Osteoblast (primary cell): ENCODE data around the gene MUTYH. TPM values are rescaled to one million over a fixed set of nuclear protein-coding genes. Genes with fewer than 3 reads are reported as not detected.
"Not testable (repeated sequence)": the region's sequence is repeated elsewhere in the genome, so short reads cannot be mapped to it uniquely, and the experiment has no call there.

Experiments used
- DNase-seq: peaks from one replicate; pipeline ENCODE4 v3.0.0; 2011; ENCODE audit warnings: low spot score, mixed read lengths; ENCODE audit not compliant: insufficient read length; ENCODE audit errors: missing footprints
- H2AFZ ChIP-seq: 2 replicates; pipeline ENCODE4 v1.6.0; 2011; ENCODE audit warnings: mild to moderate bottlenecking, low read length
- H3K27ac ChIP-seq: 2 replicates; pipeline ENCODE4 v1.5.1; 2011; ENCODE audit warnings: mild to moderate bottlenecking, low read depth, low read length, moderate library complexity
- H3K27me3 ChIP-seq: 2 replicates; pipeline ENCODE4 v1.6.0; 2012; ENCODE audit warnings: mild to moderate bottlenecking, control low read depth, inconsistent platforms, low read length, moderate library complexity; ENCODE audit not compliant: insufficient read depth
- H3K36me3 ChIP-seq: 2 replicates; pipeline ENCODE4 v1.5.1; 2011; ENCODE audit warnings: mild to moderate bottlenecking, low read length, control low read depth, moderate library complexity; ENCODE audit not compliant: insufficient read depth
- H3K4me1 ChIP-seq: 2 replicates; pipeline ENCODE4 v1.5.1; 2011; ENCODE audit warnings: mild to moderate bottlenecking, low read length, control low read depth, moderate library complexity; ENCODE audit not compliant: insufficient read depth
- H3K4me2 ChIP-seq: 2 replicates; pipeline ENCODE4 v1.6.0; 2011; ENCODE audit warnings: mild to moderate bottlenecking, low read length; ENCODE audit not compliant: insufficient read depth
- H3K4me3 ChIP-seq: fragments of 200-600 bp; sonication (generic); 3 replicates; pipeline ENCODE4 v1.5.1; 2012; ENCODE audit warnings: mild to moderate bottlenecking, low read length, inconsistent platforms; ENCODE audit not compliant: insufficient read depth
- H3K79me2 ChIP-seq: 2 replicates; pipeline ENCODE4 v1.6.0; 2012; ENCODE audit warnings: mild to moderate bottlenecking, low read length, control low read depth, inconsistent platforms; ENCODE audit not compliant: insufficient read depth
- H3K9me3 ChIP-seq: 2 replicates; pipeline ENCODE4 v1.5.1; 2011; ENCODE audit warnings: low read depth, low read length, control low read depth
- H4K20me1 ChIP-seq: 2 replicates; pipeline ENCODE4 v1.6.0; 2012; ENCODE audit warnings: mild to moderate bottlenecking, low read length, control low read depth; ENCODE audit not compliant: insufficient read depth
- CTCF ChIP-seq: IDR thresholded peaks from 2 replicates; pipeline ENCODE4 v1.5.1; 2011; ENCODE audit warnings: mild to moderate bottlenecking, low read depth, low read length, moderate library complexity; ENCODE audit errors: extremely low read depth
- total RNA-seq: library from RNA; depleted of rRNA; stranded (reverse); fragments of >200 nt; gene quantifications from 2 replicates; pipeline ENCODE4 v1.2.3, GENCODE V29; 2012

MUTYH gene
- total RNA-seq, 1 donor, result 14.1 TPM

- Histone ChIP-seq H4K20me1 (no peaks in the 10 kb centered on the region), H3K79me2 (no peaks in the 10 kb centered on the region), H3K4me3 (no peak overlapping the region), H3K36me3 (no peaks in the 10 kb centered on the region), H3K4me2 (no peak overlapping the region), H2AFZ (no peak overlapping the region), H3K9me3 (no peaks in the 10 kb centered on the region), H3K27me3 (no peaks in the 10 kb centered on the region), H3K27ac (no peak overlapping the region), H3K4me1 (peaks cover 2% of the 10 kb centered on the region)
- no peak for DNase-seq
- TF ChIP-seq CTCF, result no peak
Measured at GRCh38 chr1:45299296-45299695, 40.9 kb downstream of the MUTYH start.

GRCh38 chr1:45297666-45298356, 42.4 kb downstream of the MUTYH start:
- H3K36me3 ChIP-seq, result no peaks in the 10 kb centered on the region
- H3K79me2 ChIP-seq, result no peaks in the 10 kb centered on the region
- TF ChIP-seq CTCF, result no peak
- no peaks in the 10 kb centered on the region for H3K27me3 ChIP-seq
- no peaks in the 10 kb centered on the region for H4K20me1 ChIP-seq
- DNase-seq, result no peak
- no peak overlapping the region for H3K27ac ChIP-seq
- H3K4me3 ChIP-seq, result no peak overlapping the region
- H3K4me2 ChIP-seq, result no peak overlapping the region
- no peaks in the 10 kb centered on the region for H3K4me1 ChIP-seq
- no peaks in the 10 kb centered on the region for H3K9me3 ChIP-seq
- no peak overlapping the region for H2AFZ ChIP-seq

DNA sequence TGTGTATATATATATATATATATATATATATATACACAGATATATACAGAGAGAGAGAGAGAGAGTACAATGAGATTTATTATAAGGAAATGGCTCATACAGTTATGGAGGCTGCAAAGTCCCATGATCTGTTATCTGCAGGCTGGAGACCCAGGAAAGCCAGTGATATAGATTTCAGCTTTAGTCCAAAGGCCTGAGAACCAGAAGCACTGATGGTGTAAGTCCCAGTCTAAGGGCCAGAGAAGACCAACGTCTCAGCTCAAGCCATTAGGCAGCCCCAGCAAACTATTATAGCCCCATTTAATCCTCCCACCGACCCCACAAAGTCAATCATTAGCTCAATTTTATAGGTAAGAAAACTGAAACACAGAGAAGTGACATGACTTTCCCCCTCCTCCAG, 48.5 kb downstream of the MUTYH start:
- H3K36me3 ChIP-seq, result no peaks in the 10 kb centered on the region
- H3K4me3 ChIP-seq, result no peak overlapping the region
- no peaks in the 10 kb centered on the region for H3K4me1 ChIP-seq
- H3K79me2 ChIP-seq, result no peaks in the 10 kb centered on the region
- DNase-seq, result no peak
- H3K27me3 ChIP-seq, result no peaks in the 10 kb centered on the region
- TF ChIP-seq CTCF, result no peak
- H3K27ac ChIP-seq, result no peak overlapping the region
- no peak overlapping the region for H3K4me2 ChIP-seq
- H3K9me3 ChIP-seq, result no peaks in the 10 kb centered on the region
- no peak overlapping the region for H2AFZ ChIP-seq
- no peaks in the 10 kb centered on the region for H4K20me1 ChIP-seq

GRCh38 chr1:45291002-45291401, 49.2 kb downstream of the MUTYH start:
- not testable (repeated sequence) for H3K4me3 ChIP-seq, DNase-seq, H3K27me3 ChIP-seq, H3K4me2 ChIP-seq, H4K20me1 ChIP-seq, H2AFZ ChIP-seq, H3K27ac ChIP-seq, H3K79me2 ChIP-seq, H3K9me3 ChIP-seq, H3K36me3 ChIP-seq, H3K4me1 ChIP-seq

DNA sequence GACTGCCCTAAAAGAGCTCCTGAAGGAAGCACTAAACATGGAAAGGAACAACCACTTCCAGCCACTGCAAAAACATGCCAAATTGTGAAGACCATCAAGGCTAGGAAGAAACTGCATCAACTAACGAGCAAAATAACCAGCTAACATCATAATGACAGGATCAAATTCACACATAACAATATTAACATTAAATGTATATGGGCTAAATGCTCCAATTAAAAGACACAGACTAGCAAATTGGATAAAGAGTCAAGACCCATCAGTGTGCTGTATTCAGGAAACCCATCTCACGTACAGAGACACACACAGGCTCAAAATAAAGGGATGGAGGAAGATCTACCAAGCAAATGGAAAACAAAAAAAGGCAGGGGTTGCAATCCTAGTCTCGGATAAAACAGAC, 53.7 kb downstream of the MUTYH start:
- not testable (repeated sequence) for H3K27ac ChIP-seq, H3K9me3 ChIP-seq, H3K4me2 ChIP-seq, H3K27me3 ChIP-seq, H4K20me1 ChIP-seq, H3K36me3 ChIP-seq, DNase-seq, H2AFZ ChIP-seq, H3K4me1 ChIP-seq, H3K4me3 ChIP-seq, H3K79me2 ChIP-seq

DNA sequence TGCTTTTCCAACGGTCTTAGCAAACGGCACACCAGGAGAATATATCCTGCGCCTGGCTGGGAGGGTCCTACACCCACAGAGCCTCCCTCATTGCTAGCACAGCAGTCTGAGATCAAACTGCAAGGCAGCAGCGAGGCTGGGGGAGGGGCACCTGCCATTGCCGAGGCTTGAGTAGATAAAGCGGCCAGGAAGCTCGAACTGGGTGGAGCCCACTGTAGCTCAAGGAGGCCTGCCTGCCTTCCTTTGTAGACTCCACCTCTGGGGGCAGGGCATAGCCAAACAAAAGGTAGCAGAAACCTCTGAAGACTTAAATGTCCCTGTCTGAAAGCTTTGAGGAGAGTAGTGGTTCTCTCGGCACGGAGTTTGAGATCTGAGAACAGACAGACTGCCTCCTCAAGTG, 55.4 kb downstream of the MUTYH start:
- not testable (repeated sequence) for H3K27ac ChIP-seq, H3K4me3 ChIP-seq, H3K9me3 ChIP-seq, DNase-seq, H3K79me2 ChIP-seq, H2AFZ ChIP-seq, H4K20me1 ChIP-seq, H3K36me3 ChIP-seq, H3K4me1 ChIP-seq, H3K27me3 ChIP-seq, H3K4me2 ChIP-seq
